LNCaP clone FGC (cell line): ENCODE data around the gene TSPAN5.

Experiments used
- DNase-seq: peaks from one replicate; pipeline ENCODE4 v3.0.0-alpha.2; 2011; ENCODE audit warnings: low read depth
- H3K4me3 ChIP-seq: 2 replicates; pipeline ENCODE4 v1.5.1; 2011; ENCODE audit warnings: mild to moderate bottlenecking, low read depth, low read length, control low read depth
- TF ChIP-seq, protein P1 (sequence below): IDR thresholded peaks from 2 replicates; pipeline ENCODE4 v1.5.1; 2012; ENCODE audit warnings: mild to moderate bottlenecking; ENCODE audit not compliant: control insufficient read depth, insufficient read depth; ENCODE audit errors: extremely low read depth

Gene TSPAN5

DNA sequence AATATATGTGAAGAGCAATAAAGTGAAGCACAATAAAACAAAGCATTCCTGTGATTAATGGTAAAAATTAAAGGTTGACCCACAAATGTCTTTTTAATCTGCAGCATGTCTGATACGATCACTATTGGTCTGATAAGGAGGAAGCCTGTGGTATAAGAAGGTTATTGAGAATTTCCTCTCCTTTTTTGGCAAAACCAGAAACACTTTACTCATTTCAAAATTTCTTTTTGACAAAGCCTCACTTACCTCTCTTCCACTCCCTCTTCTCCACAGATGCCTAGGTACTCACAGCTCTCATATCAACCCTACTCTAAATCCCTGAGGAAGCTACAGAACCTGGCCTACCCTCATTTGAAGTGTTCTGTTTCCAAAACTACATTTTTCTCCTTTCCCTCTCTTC lies 56.1 kb downstream of the TSPAN5 start:
- H3K4me3 ChIP-seq = no peak overlapping the region
- no peak for DNase-seq

DNA sequence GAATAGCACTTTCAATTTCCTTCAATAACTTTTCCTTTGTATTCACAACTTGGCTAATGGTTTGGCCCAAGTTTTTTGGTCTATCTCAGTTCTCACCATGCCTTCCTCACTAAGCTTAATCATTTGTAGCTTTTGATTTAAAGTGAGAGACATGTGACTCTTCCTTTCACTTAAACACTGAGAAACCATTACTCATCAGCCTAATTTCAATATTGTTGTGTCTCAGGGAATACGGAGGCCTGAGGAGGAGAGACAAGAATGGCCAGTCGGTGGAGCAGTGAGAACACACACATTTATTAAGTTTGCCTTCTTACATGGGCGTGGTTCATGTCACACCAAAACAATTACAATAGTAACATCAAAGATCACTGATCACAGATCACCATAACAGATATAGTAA lies 56.7 kb downstream of the TSPAN5 start:
- H3K4me3 ChIP-seq = no peak overlapping the region
- DNase-seq = no peak
- TF ChIP-seq, protein P1, sequence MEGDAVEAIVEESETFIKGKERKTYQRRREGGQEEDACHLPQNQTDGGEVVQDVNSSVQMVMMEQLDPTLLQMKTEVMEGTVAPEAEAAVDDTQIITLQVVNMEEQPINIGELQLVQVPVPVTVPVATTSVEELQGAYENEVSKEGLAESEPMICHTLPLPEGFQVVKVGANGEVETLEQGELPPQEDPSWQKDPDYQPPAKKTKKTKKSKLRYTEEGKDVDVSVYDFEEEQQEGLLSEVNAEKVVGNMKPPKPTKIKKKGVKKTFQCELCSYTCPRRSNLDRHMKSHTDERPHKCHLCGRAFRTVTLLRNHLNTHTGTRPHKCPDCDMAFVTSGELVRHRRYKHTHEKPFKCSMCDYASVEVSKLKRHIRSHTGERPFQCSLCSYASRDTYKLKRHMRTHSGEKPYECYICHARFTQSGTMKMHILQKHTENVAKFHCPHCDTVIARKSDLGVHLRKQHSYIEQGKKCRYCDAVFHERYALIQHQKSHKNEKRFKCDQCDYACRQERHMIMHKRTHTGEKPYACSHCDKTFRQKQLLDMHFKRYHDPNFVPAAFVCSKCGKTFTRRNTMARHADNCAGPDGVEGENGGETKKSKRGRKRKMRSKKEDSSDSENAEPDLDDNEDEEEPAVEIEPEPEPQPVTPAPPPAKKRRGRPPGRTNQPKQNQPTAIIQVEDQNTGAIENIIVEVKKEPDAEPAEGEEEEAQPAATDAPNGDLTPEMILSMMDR = no peak

More for the DNA sequence above, 56.1 kb downstream of the TSPAN5 start:
- TF ChIP-seq, protein P1 = no peak

DNA sequence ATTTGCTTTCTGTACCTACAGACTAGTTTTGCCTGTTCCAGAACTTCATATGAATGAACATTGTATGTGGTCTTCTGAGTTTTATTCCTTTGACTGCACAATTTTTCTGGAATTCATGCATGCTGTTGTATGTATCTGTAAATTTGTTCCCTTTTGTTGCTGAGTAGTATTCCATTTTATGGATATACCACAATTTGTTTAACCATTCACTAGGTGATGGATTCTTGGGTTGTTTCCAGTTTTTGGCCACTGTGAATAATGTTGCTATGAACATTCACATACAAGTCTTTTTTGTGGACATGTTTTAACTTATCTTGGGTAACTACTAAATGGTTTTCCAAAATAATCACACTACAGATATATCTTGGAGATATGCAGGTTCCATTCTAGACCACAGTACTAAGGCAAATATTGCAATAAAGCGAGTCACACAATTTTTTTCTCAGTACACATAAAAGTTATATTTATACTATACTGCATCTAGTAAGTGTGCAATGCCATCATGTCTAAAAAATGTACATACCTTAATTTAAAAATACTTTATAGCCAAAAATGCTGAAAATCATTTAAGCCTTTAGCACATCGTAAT lies 58.7 kb downstream of the TSPAN5 start:
- no peak overlapping the region for H3K4me3 ChIP-seq
- DNase-seq = no peak
- TF ChIP-seq, protein P1 = no peak

DNA sequence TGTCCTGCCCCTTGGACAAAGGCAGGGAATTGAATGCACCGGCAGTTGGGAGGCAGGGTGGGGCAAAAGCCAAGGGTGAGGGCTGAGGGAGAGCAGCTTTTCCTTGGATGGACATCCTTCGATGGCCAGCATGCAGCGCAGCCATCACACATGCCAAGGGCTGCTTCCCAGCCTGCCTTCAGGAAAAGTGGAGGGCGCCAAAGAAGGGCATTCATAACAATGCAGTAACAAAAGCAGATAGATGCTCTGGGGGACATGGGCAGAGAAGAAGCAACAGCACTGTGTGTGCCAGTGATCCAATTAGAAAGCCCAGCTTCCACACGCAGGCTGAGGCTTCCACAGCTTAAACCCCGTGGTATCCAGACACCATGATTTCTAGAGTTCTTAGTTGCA lies 71.5 kb downstream of the TSPAN5 start:
- TF ChIP-seq, protein P1 = no peak

DNA sequence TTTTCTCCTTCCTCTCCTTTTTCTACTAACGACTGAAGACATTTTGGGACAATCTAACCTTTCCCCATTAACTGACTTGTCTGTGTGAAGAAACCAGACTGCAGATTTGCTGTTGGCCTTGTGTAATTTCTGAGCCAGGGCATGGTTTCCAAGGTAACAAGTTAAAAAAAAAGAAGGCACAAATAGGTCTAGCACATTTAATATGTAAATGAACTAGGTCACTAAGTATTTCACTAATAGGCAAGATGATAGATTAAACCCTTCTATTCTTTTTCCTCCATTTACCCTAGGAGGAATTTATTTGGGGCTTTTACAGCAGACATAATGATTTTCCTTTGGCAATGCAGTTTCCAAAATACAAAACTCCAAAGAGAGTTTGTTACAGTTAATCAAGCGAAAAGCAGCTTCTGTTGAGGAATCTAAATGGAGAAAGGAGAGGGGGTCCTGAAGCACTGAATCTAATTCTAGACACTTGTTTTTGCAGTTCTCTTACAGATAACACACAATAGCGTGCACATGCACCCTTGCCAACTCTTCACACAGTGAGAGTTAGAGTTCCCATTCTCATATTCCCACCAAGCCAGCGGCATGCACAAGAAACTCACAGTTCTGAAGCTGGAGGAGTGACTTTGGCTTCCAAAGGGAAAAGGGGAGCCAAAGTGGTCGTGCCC lies 72.0 kb downstream of the TSPAN5 start:
- no peak for DNase-seq
- no peak overlapping the region for H3K4me3 ChIP-seq
- TF ChIP-seq, protein P1 = no peak

More for the DNA sequence above, 71.5 kb downstream of the TSPAN5 start:
- H3K4me3 ChIP-seq = no peak overlapping the region
- no peak for DNase-seq

DNA sequence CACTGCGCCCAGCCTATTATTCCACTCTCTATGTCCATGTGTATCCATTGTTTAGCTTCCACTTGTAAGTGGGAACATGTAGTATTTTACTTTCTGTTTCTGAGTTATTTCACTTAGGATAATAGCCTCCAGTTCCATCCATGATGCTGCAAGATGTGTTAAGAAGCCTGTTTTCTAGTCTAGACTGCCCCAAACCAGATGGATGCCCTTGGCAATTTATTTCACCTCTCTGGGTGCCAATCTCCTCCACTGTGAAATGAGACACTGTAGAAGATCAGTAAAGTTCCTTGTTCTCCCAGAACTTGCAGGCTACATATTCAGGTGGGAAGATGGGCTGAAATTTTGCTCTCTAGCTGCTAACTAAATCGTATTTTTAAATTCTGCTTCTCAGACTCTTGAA lies 72.8 kb downstream of the TSPAN5 start:
- H3K4me3 ChIP-seq = no peak overlapping the region
- no peak for DNase-seq
- TF ChIP-seq, protein P1 = no peak

DNA sequence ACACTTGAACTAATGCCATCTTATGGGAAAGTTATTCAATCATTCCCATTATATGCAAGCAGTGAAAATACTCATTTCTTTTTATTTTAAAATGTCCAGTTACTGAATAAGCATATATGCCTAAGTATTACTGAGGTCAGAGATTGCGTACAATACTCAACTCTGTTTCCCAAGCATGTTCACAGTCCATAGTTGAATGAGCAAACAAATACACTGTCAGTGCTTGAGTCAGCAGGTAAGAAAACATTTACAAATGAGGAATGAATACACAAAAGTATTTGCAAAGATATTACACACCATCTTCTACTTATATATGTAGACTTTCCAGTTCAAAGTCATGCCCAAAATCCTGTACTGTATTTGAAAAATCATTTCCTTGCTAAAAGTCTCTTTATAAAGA lies 74.1 kb downstream of the TSPAN5 start:
- H3K4me3 ChIP-seq = no peak overlapping the region
- peak; percentile 42 for DNase-seq
- TF ChIP-seq, protein P1 = no peak
